OCI-LY1 (cell line): ENCODE measurements around the gene PSMG1.

Experiments used
- H2AFZ ChIP-seq: fragments of 200-600 bp; sonication (generic), shearing (Covaris generic); 2 replicates; pipeline ENCODE4 v1.6.0; 2014; ENCODE audit warnings: antibody characterized with exemption, mild to moderate bottlenecking, low read length
- H3F3A ChIP-seq: fragments of 200-600 bp; sonication (generic), shearing (Covaris generic); 2 replicates; pipeline ENCODE4 v1.6.0; 2014; ENCODE audit warnings: mild to moderate bottlenecking, antibody characterized with exemption, low read length, moderate library complexity; ENCODE audit not compliant: insufficient read depth
- H3K27ac ChIP-seq: fragments of 200-600 bp; sonication (generic); 2 replicates; pipeline ENCODE4 v1.5.1; 2014; ENCODE audit warnings: low read length, mixed run types, mild to moderate bottlenecking, low read depth; ENCODE audit not compliant: poor library complexity, severe bottlenecking
- H3K27me3 ChIP-seq: fragments of 200-600 bp; sonication (generic); 2 replicates; pipeline ENCODE4 v1.6.0; 2014; ENCODE audit warnings: antibody characterized with exemption, mild to moderate bottlenecking, low read length, moderate library complexity; ENCODE audit not compliant: insufficient read depth
- H3K36me3 ChIP-seq: fragments of 200-600 bp; sonication (generic); 2 replicates; pipeline ENCODE4 v1.6.1; 2014; ENCODE audit warnings: mild to moderate bottlenecking, antibody characterized with exemption, low read length, moderate library complexity, mixed read lengths; ENCODE audit not compliant: insufficient read depth
- H3K4me1 ChIP-seq: fragments of 200-600 bp; sonication (generic); 2 replicates; pipeline ENCODE4 v1.5.1; 2014; ENCODE audit warnings: mild to moderate bottlenecking, low read length, moderate library complexity; ENCODE audit not compliant: insufficient read depth, severe bottlenecking
- H3K4me2 ChIP-seq: fragments of 200-600 bp; sonication (generic), shearing (Covaris generic); 2 replicates; pipeline ENCODE4 v1.6.1; 2014; ENCODE audit warnings: low read length
- H3K4me3 ChIP-seq: fragments of 200-600 bp; sonication (generic); 2 replicates; pipeline ENCODE4 v1.5.1; 2014; ENCODE audit warnings: low read length, low read depth, mild to moderate bottlenecking, mixed read lengths; ENCODE audit not compliant: poor library complexity, severe bottlenecking
- H3K79me2 ChIP-seq: fragments of 200-600 bp; shearing (Covaris generic); 2 replicates; pipeline ENCODE4 v1.6.1; 2016; ENCODE audit warnings: mixed run types, low read length, mixed read lengths; ENCODE audit not compliant: insufficient read depth
- H3K9ac ChIP-seq: fragments of 200-600 bp; sonication (generic), shearing (Covaris generic); 2 replicates; pipeline ENCODE4 v1.6.1; 2014; ENCODE audit warnings: mild to moderate bottlenecking, low read length, mixed read lengths
- H3K9me2 ChIP-seq: fragments of 200-600 bp; sonication (generic), shearing (Covaris generic); 2 replicates; pipeline ENCODE4 v1.6.1; 2014; ENCODE audit warnings: low read depth, mild to moderate bottlenecking, low read length, mixed read lengths
- H3K9me3 ChIP-seq: fragments of 200-600 bp; shearing (Covaris generic); 2 replicates; pipeline ENCODE4 v1.6.1; 2014; ENCODE audit warnings: low read length, mixed read lengths
- H4K20me1 ChIP-seq: fragments of 200-600 bp; sonication (generic), shearing (Covaris generic); 2 replicates; pipeline ENCODE4 v1.6.0; 2016; ENCODE audit warnings: mild to moderate bottlenecking, low read length; ENCODE audit not compliant: insufficient read depth
- EZH2 ChIP-seq: fragments of 200-600 bp; sonication (generic), shearing (Covaris generic); IDR thresholded peaks from 2 replicates; pipeline ENCODE4 v1.8.0; 2017; ENCODE audit warnings: borderline replicate concordance, mixed run types, mild to moderate bottlenecking, antibody characterized with exemption, low read length, moderate library complexity, mixed read lengths
- TF ChIP-seq, protein P1 (sequence below): fragments of 200-600 bp; sonication (generic), shearing (Covaris generic); IDR thresholded peaks from 2 replicates; pipeline ENCODE4 v1.5.1; 2017; ENCODE audit warnings: mild to moderate bottlenecking, antibody characterized with exemption, low read length, moderate library complexity, mixed read lengths

PSMG1 gene

DNA sequence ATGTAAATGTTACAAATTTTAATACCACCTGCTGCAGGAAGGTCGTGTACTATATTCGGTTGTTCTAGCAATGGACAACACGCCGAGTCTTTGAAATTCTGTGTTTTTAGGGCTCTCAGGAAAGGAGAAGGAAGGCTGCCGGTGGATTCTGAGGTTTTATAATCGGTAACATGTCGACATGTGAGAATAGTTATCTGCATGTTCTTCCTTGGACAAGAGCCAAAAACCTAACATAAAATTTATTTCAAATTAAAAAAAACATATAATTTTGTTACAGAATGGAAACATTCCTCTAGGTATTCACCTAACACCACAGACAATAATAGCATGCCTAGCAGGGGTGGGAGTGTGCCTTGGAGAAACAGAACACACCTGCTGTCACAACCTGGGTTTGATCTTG lies 4.8 kb downstream of the PSMG1 start:
- no peaks in the 10 kb centered on the region for H3K9me3 ChIP-seq
- peaks cover 18% of the 10 kb centered on the region for H3K4me1 ChIP-seq
- H4K20me1 ChIP-seq = no peaks in the 10 kb centered on the region
- peaks cover 64% of the 10 kb centered on the region for H3K36me3 ChIP-seq
- TF ChIP-seq EZH2 = no peak
- TF ChIP-seq, protein P1, sequence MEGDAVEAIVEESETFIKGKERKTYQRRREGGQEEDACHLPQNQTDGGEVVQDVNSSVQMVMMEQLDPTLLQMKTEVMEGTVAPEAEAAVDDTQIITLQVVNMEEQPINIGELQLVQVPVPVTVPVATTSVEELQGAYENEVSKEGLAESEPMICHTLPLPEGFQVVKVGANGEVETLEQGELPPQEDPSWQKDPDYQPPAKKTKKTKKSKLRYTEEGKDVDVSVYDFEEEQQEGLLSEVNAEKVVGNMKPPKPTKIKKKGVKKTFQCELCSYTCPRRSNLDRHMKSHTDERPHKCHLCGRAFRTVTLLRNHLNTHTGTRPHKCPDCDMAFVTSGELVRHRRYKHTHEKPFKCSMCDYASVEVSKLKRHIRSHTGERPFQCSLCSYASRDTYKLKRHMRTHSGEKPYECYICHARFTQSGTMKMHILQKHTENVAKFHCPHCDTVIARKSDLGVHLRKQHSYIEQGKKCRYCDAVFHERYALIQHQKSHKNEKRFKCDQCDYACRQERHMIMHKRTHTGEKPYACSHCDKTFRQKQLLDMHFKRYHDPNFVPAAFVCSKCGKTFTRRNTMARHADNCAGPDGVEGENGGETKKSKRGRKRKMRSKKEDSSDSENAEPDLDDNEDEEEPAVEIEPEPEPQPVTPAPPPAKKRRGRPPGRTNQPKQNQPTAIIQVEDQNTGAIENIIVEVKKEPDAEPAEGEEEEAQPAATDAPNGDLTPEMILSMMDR = no peak
- H3K4me2 ChIP-seq = no peak overlapping the region
- no peak overlapping the region for H3K4me3 ChIP-seq
- no peaks in the 10 kb centered on the region for H3F3A ChIP-seq
- no peaks in the 10 kb centered on the region for H3K9me2 ChIP-seq
- no peak overlapping the region for H3K9ac ChIP-seq
- H3K27me3 ChIP-seq = no peaks in the 10 kb centered on the region
- H3K79me2 ChIP-seq = peaks cover 22% of the 10 kb centered on the region
- no peak overlapping the region for H2AFZ ChIP-seq
- no peak overlapping the region for H3K27ac ChIP-seq

- no peaks in the 10 kb centered on the region for H4K20me1 ChIP-seq
- H3K9me2 ChIP-seq = no peaks in the 10 kb centered on the region
- no peaks in the 10 kb centered on the region for H3F3A ChIP-seq
- H3K9ac ChIP-seq = no peak overlapping the region
- no peak overlapping the region for H3K4me3 ChIP-seq
- H3K27me3 ChIP-seq = no peaks in the 10 kb centered on the region
- no peaks in the 10 kb centered on the region for H3K9me3 ChIP-seq
- H3K79me2 ChIP-seq = peaks cover 5% of the 10 kb centered on the region
- TF ChIP-seq, protein P1 = no peak
- TF ChIP-seq EZH2 = no peak
- peaks cover 82% of the 10 kb centered on the region for H3K36me3 ChIP-seq
- peaks cover 8% of the 10 kb centered on the region for H3K4me1 ChIP-seq
- no peak overlapping the region for H3K27ac ChIP-seq
- H2AFZ ChIP-seq = no peak overlapping the region
- no peak overlapping the region for H3K4me2 ChIP-seq
These were observed 7.0 kb downstream of the PSMG1 start for GRCh38 chr21:39176271-39176709.

DNA sequence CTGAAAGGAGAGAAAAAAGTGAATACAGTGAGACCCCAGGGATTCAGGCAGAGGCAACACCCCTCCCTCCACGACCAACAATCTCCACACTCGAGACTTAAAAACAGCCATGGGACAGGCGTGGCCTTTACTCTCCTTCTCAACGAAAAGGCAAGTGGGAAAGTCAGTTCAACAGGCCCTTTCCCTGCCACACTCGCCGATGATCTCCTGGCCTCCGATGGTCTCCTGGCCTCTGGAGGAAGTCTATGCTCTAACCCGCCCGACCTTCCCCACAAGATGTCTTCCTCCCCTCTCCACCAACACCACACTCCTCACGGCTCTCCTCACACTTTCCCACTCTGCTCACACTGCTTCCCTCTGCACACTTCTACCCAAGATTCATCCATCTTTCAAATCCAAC lies 7.6 kb downstream of the PSMG1 start:
- Histone ChIP-seq H3F3A (no peaks in the 10 kb centered on the region), H3K9me2 (no peaks in the 10 kb centered on the region), H3K4me2 (no peak overlapping the region), H3K4me3 (no peak overlapping the region), H3K36me3 (peaks cover 88% of the 10 kb centered on the region), H3K27me3 (no peaks in the 10 kb centered on the region), H3K9me3 (no peaks in the 10 kb centered on the region), H3K4me1 (peaks cover 1% of the 10 kb centered on the region), H2AFZ (no peak overlapping the region), H4K20me1 (no peaks in the 10 kb centered on the region), H3K27ac (no peak overlapping the region), H3K79me2 (peaks cover 4% of the 10 kb centered on the region; the same call in 1 of the 2 replicates), H3K9ac (no peak overlapping the region)
- no peak for TF ChIP-seq EZH2
- TF ChIP-seq, protein P1 = no peak; the same call in 1 of the 2 replicates
